Measurements from ENCODE around the gene TTC3.

GRCh38 chr21:37058261-37058660 lies 14.8 kb upstream of the TTC3 start:
- TF ChIP-seq CTCF (tag by site-specific recombination; IDR thresholded peaks at IDR 0.05) (no peak), EGR2 (tag by site-specific recombination; IDR thresholded peaks at IDR 0.05; ENCODE audit: low read depth) (no peak), REST (tag by site-specific recombination; IDR thresholded peaks at IDR 0.05) (no peak), ZNF292 (tag by site-specific recombination; IDR thresholded peaks at IDR 0.05; ENCODE audit: borderline replicate concordance, low read depth) (no peak), WT1 (tag by site-specific recombination; IDR thresholded peaks at IDR 0.05) (no peak), KLF9 (tag by site-specific recombination; IDR thresholded peaks at IDR 0.05; ENCODE audit: low read depth) (no peak), ZNF658 (tag by site-specific recombination; IDR thresholded peaks at IDR 0.05) (no peak), SETDB1 (IDR thresholded peaks at IDR 0.05; ENCODE audit: insufficient read length, low read length) (no peak)
